Measurements from ENCODE around the gene RALGPS1.
"Not testable (repeated sequence)": the region's sequence is repeated elsewhere in the genome, so short reads cannot be mapped to it uniquely, and the experiment has no call there.

The RALGPS1 gene

GRCh38 chr9:127140181-127140580, 225.6 kb downstream of the RALGPS1 start:
- TF ChIP-seq CTCF (conservative IDR thresholded peaks at IDR 0.05), result no peak
- H3K27ac ChIP-seq, result no peak overlapping the region

- no peak overlapping the region for H3K27ac ChIP-seq
- TF ChIP-seq ZFX (IDR thresholded peaks at IDR 0.05), result no peak
Observed at GRCh38 chr9:127140842-127141675, 226.5 kb downstream of the RALGPS1 start.

GRCh38 chr9:127142291-127142690, 227.7 kb downstream of the RALGPS1 start:
- no peak overlapping the region for H3K27ac ChIP-seq
- TF ChIP-seq CTCF (conservative IDR thresholded peaks at IDR 0.05) (no peak), ZFX (IDR thresholded peaks at IDR 0.05) (no peak)

GRCh38 chr9:127142931-127143464, 228.4 kb downstream of the RALGPS1 start:
- TF ChIP-seq CTCF (conservative IDR thresholded peaks at IDR 0.05) (no peak), ZFX (IDR thresholded peaks at IDR 0.05) (no peak)
- no peak overlapping the region for H3K27ac ChIP-seq

- TF ChIP-seq ZFX (IDR thresholded peaks at IDR 0.05) (no peak), CTCF (conservative IDR thresholded peaks at IDR 0.05) (no peak)
- H3K27ac ChIP-seq, result no peak overlapping the region
Observed at GRCh38 chr9:127143920-127144465, 229.4 kb downstream of the RALGPS1 start.

GRCh38 chr9:127144670-127145445, 230.3 kb downstream of the RALGPS1 start:
- no peak overlapping the region for H3K27ac ChIP-seq
- TF ChIP-seq ZFX (IDR thresholded peaks at IDR 0.05), result no peak
- no peak for TF ChIP-seq CTCF (conservative IDR thresholded peaks at IDR 0.05)

- not testable (repeated sequence) for H3K27ac ChIP-seq
Observed at GRCh38 chr9:127146841-127147240, 232.3 kb downstream of the RALGPS1 start.

GRCh38 chr9:127147251-127147650, 232.7 kb downstream of the RALGPS1 start:
- TF ChIP-seq ZFX (IDR thresholded peaks at IDR 0.05) (no peak), CTCF (conservative IDR thresholded peaks at IDR 0.05) (no peak)

More at GRCh38 chr9:127147251-127147650, 232.7 kb downstream of the RALGPS1 start:
- no peak overlapping the region for H3K27ac ChIP-seq
